CD4-positive, alpha-beta T cell (primary cell): ENCODE results near the gene PIKFYVE. TPM values are rescaled to one million over a fixed set of nuclear protein-coding genes. Genes with fewer than 3 reads are reported as not detected.
A peak's percentile ranks its signal among the peaks of the same experiment; 100 is the strongest.

ENCODE experiments used
- ATAC-seq: fragments of 200-7000 bp; cut with Tn5 transposase; one replicate; pipeline ENCODE4 v1.10.0; 2022; ENCODE audit warnings: mild to moderate bottlenecking; ENCODE audit not compliant: poor library complexity
- CTCF ChIA-PET: fragments of 350-600 bp; sonication (Branson Sonifier 250); formaldehyde crosslinking; loops from one replicate; lab custom pipeline; 2021; ENCODE audit warnings: antibody characterized with exemption, inconsistent platforms; lab: Charles Lee
- POLR2A ChIA-PET: fragments of 350-600 bp; sonication (Branson Sonifier 250); formaldehyde crosslinking; loops from one replicate; lab custom pipeline; 2021; ENCODE audit warnings: antibody characterized with exemption, inconsistent platforms; lab: Charles Lee
- DNase-seq, 14 experiments: peaks; one replicate each; pipeline ENCODE4 v3.0.0-alpha.2; 2013 to 2020; ENCODE audit warnings: mixed read lengths in 2 of 14
- H3K27ac ChIP-seq, 2 donors: one replicate each; pipeline versions ENCODE4 v1.5.1 to v1.7.0; 2013; ENCODE audit warnings: low read length in 2 of 2, low read depth in 1 of 2, mild to moderate bottlenecking in 1 of 2
- H3K27me3 ChIP-seq, 2 experiments: 1 replicate in 1 of 2; 2 replicates in 1 of 2; pipeline versions ENCODE4 v1.6.1 to v1.7.0; 2013; ENCODE audit warnings: low read length in 2 of 2, control low read depth in 1 of 2, mild to moderate bottlenecking in 1 of 2, moderate library complexity in 1 of 2; ENCODE audit not compliant: insufficient read depth in 2 of 2, control insufficient read depth in 1 of 2
- H3K36me3 ChIP-seq: one replicate; pipeline ENCODE4 v1.6.1; 2013; ENCODE audit warnings: low read length, control low read depth; ENCODE audit not compliant: insufficient read depth
- H3K4me1 ChIP-seq: one replicate; pipeline ENCODE4 v1.6.1; 2013; ENCODE audit warnings: low read length, control low read depth; ENCODE audit not compliant: insufficient read depth
- H3K4me3 ChIP-seq: one replicate; pipeline ENCODE4 v1.5.1; 2013; ENCODE audit warnings: mild to moderate bottlenecking, low read length, moderate library complexity
- H3K9me3 ChIP-seq, 2 experiments: 1 replicate in 1 of 2; 2 replicates in 1 of 2; pipeline versions ENCODE4 v1.6.1 to v1.7.0; 2013; ENCODE audit warnings: low read length in 2 of 2, mild to moderate bottlenecking in 2 of 2, control low read depth in 1 of 2, moderate library complexity in 1 of 2; ENCODE audit not compliant: control insufficient read depth in 1 of 2, insufficient read depth in 1 of 2
- H3K27ac Mint-ChIP-seq: one replicate; pipeline ENCODE4 v1.8.0; 2020; ENCODE audit warnings: mixed read lengths
- H3K27me3 Mint-ChIP-seq: one replicate; pipeline ENCODE4 v1.8.0; 2021; ENCODE audit warnings: mixed read lengths
- H3K36me3 Mint-ChIP-seq: one replicate; pipeline ENCODE4 v1.8.0; 2021; ENCODE audit warnings: low read depth, mixed read lengths
- H3K4me1 Mint-ChIP-seq: one replicate; pipeline ENCODE4 v1.8.0; 2021; ENCODE audit warnings: low read depth, mixed read lengths
- H3K4me3 Mint-ChIP-seq: one replicate; pipeline ENCODE4 v1.8.0; 2020; ENCODE audit warnings: mild to moderate bottlenecking, mixed read lengths
- H3K9me3 Mint-ChIP-seq: one replicate; pipeline ENCODE4 v1.8.0; 2020; ENCODE audit warnings: mixed read lengths
- CTCF ChIP-seq: fragments of 200-600 bp; IDR thresholded peaks from one replicate; pipeline ENCODE4 v1.8.0; 2022; ENCODE audit warnings: antibody characterized with exemption, mild to moderate bottlenecking
- intact Hi-C, 2 experiments: fragments of 100-400 bp; cut with DNase I in 1 of 2; cut with micrococcal nuclease in 1 of 2; formaldehyde crosslinking; loops; one replicate each; pipeline versions ENCODE4 v1.15.1 to v1.9.0; 2023 to 2025; cut with DNase I, micrococcal nuclease
- total RNA-seq, 174 experiments: library from RNA in 2 of 174; stranded (reverse) in 2 of 174; gene quantifications; one replicate each; pipeline ENCODE4 v1.2.3 and lab custom pipeline; 2021 to 2026

Gene PIKFYVE
- total RNA-seq, 2 experiments from 2014 or later: 29.3 to 29.9 TPM

- no peaks in the 10 kb centered on the region for H3K27me3 ChIP-seq
- no peaks in the 10 kb centered on the region for H3K4me1 ChIP-seq
- H3K4me3 ChIP-seq: no peak overlapping the region
- Mint-ChIP-seq H3K9me3 (no peaks in the 10 kb centered on the region), H3K27ac (peak overlapping the region; percentile 44), H3K4me1 (peaks cover 42% of the 10 kb centered on the region), H3K4me3 (no peak overlapping the region), H3K36me3 (peaks cover 88% of the 10 kb centered on the region), H3K27me3 (no peaks in the 10 kb centered on the region)
- H3K36me3 ChIP-seq: peaks cover 83% of the 10 kb centered on the region
- no peak overlapping the region for H3K27ac ChIP-seq
- ChIA-PET POLR2A (no interaction called here), CTCF (no interaction called here)
- no peaks in the 10 kb centered on the region for H3K9me3 ChIP-seq
- intact Hi-C loops: loop anchor here in 1 of 2 experiments (5.0 kb wide), 1 partner anchor 34 kb away; no protein-coding TSS in a partner anchor
- TF ChIP-seq CTCF: no peak
- ATAC-seq (no peak), DNase-seq (no peak)
These were observed 14.9 kb downstream of the PIKFYVE start for GRCh38 chr2:208280933-208281332.

DNA sequence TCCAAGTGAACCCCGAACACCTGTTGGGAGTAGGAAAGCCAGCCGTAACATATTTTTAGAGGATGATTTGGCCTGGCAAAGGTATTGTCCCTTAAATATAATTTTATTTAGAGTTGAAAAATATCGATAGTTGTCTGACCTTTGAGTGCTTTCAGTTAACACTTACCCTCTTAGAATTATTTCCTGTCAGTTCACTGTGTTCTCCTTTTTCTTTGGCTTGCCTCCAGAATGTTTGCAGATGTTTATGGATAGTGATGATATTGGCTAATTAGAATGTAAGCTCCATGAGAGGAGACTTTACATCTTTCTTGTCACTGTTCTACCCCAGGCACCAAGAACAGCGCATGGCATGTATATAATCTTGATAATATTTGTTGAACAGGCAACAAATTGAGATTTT is 19.8 kb downstream of the PIKFYVE start:
- Mint-ChIP-seq H3K27ac (no peak overlapping the region), H3K4me1 (peaks cover 25% of the 10 kb centered on the region), H3K9me3 (peaks cover 7% of the 10 kb centered on the region), H3K36me3 (peaks cover 88% of the 10 kb centered on the region), H3K27me3 (no peaks in the 10 kb centered on the region), H3K4me3 (no peak overlapping the region)
- TF ChIP-seq CTCF: no peak
- Histone ChIP-seq H3K27ac (no peak overlapping the region), H3K36me3 (peaks cover 77% of the 10 kb centered on the region), H3K4me1 (no peaks in the 10 kb centered on the region), H3K4me3 (no peak overlapping the region), H3K9me3 (peaks cover 0 to 4% of the 10 kb centered on the region in 2 experiments), H3K27me3 (no peaks in the 10 kb centered on the region)
- intact Hi-C loops: no loop called here
- POLR2A ChIA-PET: no interaction called here
- no peak for DNase-seq
- ATAC-seq: no peak
- CTCF ChIA-PET: interaction anchor here (0.7 kb wide), 1 partner anchor 25 kb away, joined by 3 read pairs; no protein-coding TSS in a partner anchor

DNA sequence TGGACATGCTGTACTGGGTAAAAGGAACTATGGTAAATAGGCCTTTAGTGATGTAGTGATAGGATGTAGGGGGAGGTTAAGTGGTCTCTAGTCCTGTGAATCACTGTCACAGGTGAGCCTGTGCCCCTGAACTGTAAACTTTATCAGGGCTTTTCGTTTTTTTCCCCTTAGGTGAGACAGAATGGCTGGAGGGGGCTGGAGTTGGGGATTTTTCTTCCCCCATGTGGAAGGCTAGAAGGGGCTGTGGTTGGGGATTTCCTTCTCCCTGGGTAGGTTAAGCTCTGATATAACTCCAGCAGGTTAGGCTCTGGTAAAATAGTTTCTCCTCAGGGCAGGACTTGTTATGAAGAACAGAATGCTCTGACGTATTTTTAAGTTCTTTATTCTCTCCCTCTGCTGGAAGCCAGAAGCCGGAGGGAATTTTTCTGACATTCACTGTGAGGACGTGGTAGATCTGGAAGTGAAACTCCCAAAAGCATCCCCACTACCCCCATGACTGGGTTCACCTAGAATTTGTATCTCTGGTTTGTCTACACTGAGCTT is 28.5 kb downstream of the PIKFYVE start:
- Mint-ChIP-seq H3K4me1 (peaks cover 65% of the 10 kb centered on the region), H3K27ac (peak overlapping the region; percentile 13), H3K27me3 (no peaks in the 10 kb centered on the region), H3K4me3 (no peak overlapping the region), H3K36me3 (peaks cover 91% of the 10 kb centered on the region), H3K9me3 (peaks cover 8% of the 10 kb centered on the region)
- CTCF ChIA-PET: no interaction called here
- Histone ChIP-seq H3K27me3 (no peaks in the 10 kb centered on the region), H3K4me3 (no peak overlapping the region), H3K36me3 (peaks cover 64% of the 10 kb centered on the region), H3K9me3 (peaks cover 0 to 5% of the 10 kb centered on the region in 2 experiments), H3K27ac (no peak overlapping the region), H3K4me1 (no peaks in the 10 kb centered on the region)
- POLR2A ChIA-PET: no interaction called here
- intact Hi-C loops: no loop called here
- no peak for TF ChIP-seq CTCF
- DNase-seq (peak in 1 of 14 experiments; percentile 11), ATAC-seq (no peak)
